Activated CD4-positive, alpha-beta T cell treated with anti-CD3 and anti-CD28 coated beads for 24 hours (primary cell): Measurements from ENCODE around the gene SLC8A1.

Experiments used
- DNase-seq, 2 donors: peaks; one replicate each; pipeline ENCODE4 v3.0.0-alpha.2; 2020; ENCODE audit warnings: low read depth in 2 of 2

SLC8A1 gene

GRCh38 chr2:40155728-40156127 lies 296.2 kb downstream of the SLC8A1 start:
- DNase-seq: no peak

GRCh38 chr2:40150266-40150665 lies 301.6 kb downstream of the SLC8A1 start:
- no peak for DNase-seq

- DNase-seq: no peak
Observed at GRCh38 chr2:40148334-40148733, 303.6 kb downstream of the SLC8A1 start.

GRCh38 chr2:40147360-40147759 lies 304.5 kb downstream of the SLC8A1 start:
- DNase-seq: no peak

GRCh38 chr2:40144022-40144421 lies 307.9 kb downstream of the SLC8A1 start:
- DNase-seq: no peak

GRCh38 chr2:40138314-40138713 lies 313.6 kb downstream of the SLC8A1 start:
- DNase-seq: no peak

- DNase-seq: no peak
Observed at GRCh38 chr2:40131081-40131704, 320.7 kb downstream of the SLC8A1 start.

- no peak for DNase-seq
Observed at GRCh38 chr2:40130251-40130994, 321.5 kb downstream of the SLC8A1 start.

- DNase-seq: no peak
Observed at GRCh38 chr2:40129725-40130124, 322.2 kb downstream of the SLC8A1 start.

GRCh38 chr2:40128796-40129195 lies 323.1 kb downstream of the SLC8A1 start:
- DNase-seq: no peak

GRCh38 chr2:40127890-40128557 lies 323.9 kb downstream of the SLC8A1 start:
- DNase-seq: no peak

- DNase-seq: no peak
Observed at GRCh38 chr2:40127146-40127545, 324.7 kb downstream of the SLC8A1 start.

GRCh38 chr2:40126006-40126405 lies 325.9 kb downstream of the SLC8A1 start:
- DNase-seq: no peak

- DNase-seq: no peak
Observed at GRCh38 chr2:40123746-40124145, 328.1 kb downstream of the SLC8A1 start.

GRCh38 chr2:40123326-40123725 lies 328.6 kb downstream of the SLC8A1 start:
- no peak for DNase-seq

GRCh38 chr2:40120957-40121356 lies 330.9 kb downstream of the SLC8A1 start:
- no peak for DNase-seq

- DNase-seq: no peak
Observed at GRCh38 chr2:40120026-40120425, 331.9 kb downstream of the SLC8A1 start.

GRCh38 chr2:40118622-40119021 lies 333.3 kb downstream of the SLC8A1 start:
- DNase-seq: no peak

GRCh38 chr2:40115894-40116293 lies 336.0 kb downstream of the SLC8A1 start:
- DNase-seq: no peak

- no peak for DNase-seq
Observed at GRCh38 chr2:40115348-40115747, 336.5 kb downstream of the SLC8A1 start.

- DNase-seq: no peak
Observed at GRCh38 chr2:40113997-40114396, 337.9 kb downstream of the SLC8A1 start.

GRCh38 chr2:40113272-40113968 lies 338.5 kb downstream of the SLC8A1 start:
- no peak for DNase-seq
